HCT116 (cell line): ENCODE data around the gene KLF16. TPM values are rescaled to one million over a fixed set of nuclear protein-coding genes. Genes with fewer than 3 reads are reported as not detected.

Experiments used
- ATAC-seq: fragments of 200-7000 bp; cut with Tn5 transposase; 2 replicates; pipeline ENCODE4 v1.9.1; 2020; ENCODE audit warnings: mild to moderate bottlenecking, moderate library complexity
- BruUV-seq: library from RNA; stranded (reverse); fragments of 400-500 nt; replicated peaks from 2 replicates; lab custom pipeline; 2021; lab: Mats Ljungman, UMichigan
- CTCF ChIA-PET: fragments of 300-600 bp; sonication (Branson Sonifier 250); formaldehyde crosslinking; loops from one replicate; lab custom pipeline; 2021; ENCODE audit warnings: antibody characterized with exemption; lab: Charles Lee
- POLR2A ChIA-PET: fragments of 300-600, 350-600 bp; sonication (Branson Sonifier 250); formaldehyde crosslinking; loops from one replicate; lab custom pipeline; 2021; ENCODE audit warnings: antibody characterized with exemption; lab: Charles Lee
- RAD21 ChIA-PET, 2 experiments: fragments of 300-600 bp; sonication (Branson Sonifier 250); formaldehyde crosslinking; loops; one replicate each; lab custom pipeline; 2023; ENCODE audit warnings: low total read pairs in 2 of 2; ENCODE audit not compliant: uncharacterized antibody in 2 of 2, unreplicated experiment in 2 of 2, low non-redundant PET in 1 of 2; lab: Charles Lee
- DNase-seq: peaks from one replicate; pipeline ENCODE4 v3.0.0-alpha.2; 2010; ENCODE audit warnings: low read depth, low spot score
- H2AFZ ChIP-seq: fragments of 200-600 bp; shearing (Covaris generic), sonication (generic); 2 replicates; pipeline ENCODE4 v1.6.1; 2017; ENCODE audit warnings: low read depth, mixed run types, mixed read lengths, antibody characterized with exemption, low read length; ENCODE audit not compliant: poor library complexity, severe bottlenecking
- H3K27ac ChIP-seq: 2 replicates; pipeline ENCODE4 v1.5.1; 2012; ENCODE audit warnings: low read depth, low read length
- H3K27me3 ChIP-seq: fragments of 200-600 bp; sonication (generic); 2 replicates; pipeline ENCODE4 v1.6.1; 2016; ENCODE audit warnings: mixed run types, low read length, mixed read lengths; ENCODE audit not compliant: insufficient read depth
- H3K36me3 ChIP-seq, 2 experiments: fragments of 200-500 bp in 1 of 2; fragments of 200-600 bp in 1 of 2; sonication (Bioruptor generic) in 1 of 2; sonication (generic) in 1 of 2; 2 replicates each; pipeline versions ENCODE4 v1.5.1 to v1.6.1; 2014 to 2016; ENCODE audit warnings: low read length in 2 of 2, inconsistent platforms in 1 of 2, mixed read lengths in 1 of 2, mixed run types in 1 of 2; ENCODE audit not compliant: insufficient read depth in 2 of 2, control insufficient read depth in 1 of 2
- H3K4me1 ChIP-seq, 2 experiments: fragments of 200-600 bp in 1 of 2; sonication (generic) in 1 of 2; 2 replicates each; pipeline versions ENCODE4 v1.5.1 to v1.6.1; 2012 to 2017; ENCODE audit warnings: low read length in 2 of 2, inconsistent platforms in 1 of 2, mild to moderate bottlenecking in 1 of 2, mixed read lengths in 1 of 2, mixed run types in 1 of 2, moderate library complexity in 1 of 2; ENCODE audit not compliant: insufficient read depth in 2 of 2, control insufficient read depth in 1 of 2
- H3K4me2 ChIP-seq: fragments of 200-600 bp; sonication (generic); 2 replicates; pipeline ENCODE4 v1.6.1; 2017; ENCODE audit warnings: mixed run types, low read length, mixed read lengths
- H3K4me3 ChIP-seq, 2 experiments: fragments of 200-600 bp in 1 of 2; sonication (generic) in 1 of 2; replicated peaks in 1 of 2; 2 replicates each; pipeline ENCODE4 v1.5.1; 2011 to 2016; ENCODE audit warnings: low read length in 2 of 2, control low read depth in 1 of 2, low read depth in 1 of 2, mild to moderate bottlenecking in 1 of 2, mixed read lengths in 1 of 2, mixed run types in 1 of 2
- H3K79me2 ChIP-seq: fragments of 200-600 bp; sonication (generic); 2 replicates; pipeline ENCODE4 v1.6.1; 2017; ENCODE audit warnings: mild to moderate bottlenecking, mixed run types, low read length, moderate library complexity, mixed read lengths; ENCODE audit not compliant: insufficient read depth
- H3K9ac ChIP-seq: fragments of 200-600 bp; sonication (generic); 2 replicates; pipeline ENCODE4 v1.6.1; 2016; ENCODE audit warnings: low read length, mixed read lengths
- H3K9me2 ChIP-seq: fragments of 200-600 bp; sonication (generic), shearing (Covaris generic); 2 replicates; pipeline ENCODE4 v1.6.1; 2017; ENCODE audit warnings: mixed run types, mild to moderate bottlenecking, moderate library complexity; ENCODE audit not compliant: insufficient read depth
- H3K9me3 ChIP-seq, 2 experiments: fragments of 200-500 bp in 1 of 2; fragments of 200-600 bp in 1 of 2; sonication (Bioruptor generic) in 1 of 2; sonication (generic) in 1 of 2; 2 replicates each; pipeline ENCODE4 v1.6.1; 2014 to 2017; ENCODE audit warnings: low read length in 2 of 2, mixed read lengths in 2 of 2, inconsistent platforms in 1 of 2, low read depth in 1 of 2, mild to moderate bottlenecking in 1 of 2, mixed run types in 1 of 2, moderate library complexity in 1 of 2; ENCODE audit not compliant: control insufficient read depth in 1 of 2, insufficient read depth in 1 of 2
- H4K20me1 ChIP-seq: fragments of 200-600 bp; sonication (generic), shearing (Covaris generic); 2 replicates; pipeline ENCODE4 v1.6.1; 2017; ENCODE audit warnings: mixed run types, mild to moderate bottlenecking, moderate library complexity; ENCODE audit not compliant: insufficient read depth
- CTCF ChIP-seq, 3 experiments: fragments of 200-600 bp in 1 of 3; sonication (generic) in 1 of 3; IDR thresholded peaks in 2 of 3; conservative IDR thresholded peaks in 1 of 3; 2 replicates each; pipeline ENCODE4 v1.5.1; 2012 to 2017; ENCODE audit warnings: low read depth in 2 of 3, low read length in 2 of 3, antibody characterized with exemption in 1 of 3, borderline replicate concordance in 1 of 3, control low read depth in 1 of 3, mild to moderate bottlenecking in 1 of 3, mixed read lengths in 1 of 3, mixed run types in 1 of 3, moderate library complexity in 1 of 3; ENCODE audit not compliant: insufficient read depth in 1 of 3
- EGR1 ChIP-seq: IDR thresholded peaks from 2 replicates; pipeline ENCODE4 v1.6.1; 2012; ENCODE audit warnings: low read depth
- EZH2 ChIP-seq: fragments of 200-600 bp; sonication (generic); IDR thresholded peaks from 2 replicates; pipeline ENCODE4 v1.6.1; 2017; ENCODE audit warnings: antibody characterized with exemption, mixed run types
- FOSL1 ChIP-seq: IDR thresholded peaks from 2 replicates; pipeline ENCODE4 v1.6.1; 2012; ENCODE audit warnings: low read depth
- MAX ChIP-seq: IDR thresholded peaks from 2 replicates; pipeline ENCODE4 v1.6.1; 2012
- POLR2AphosphoS5 ChIP-seq: IDR thresholded peaks from 2 replicates; pipeline ENCODE4 v1.6.1; 2011; ENCODE audit warnings: mild to moderate bottlenecking, low read depth, low read length, moderate library complexity
- SIN3A ChIP-seq: IDR thresholded peaks from 2 replicates; pipeline ENCODE4 v1.6.1; 2012; ENCODE audit warnings: low read depth
- SP1 ChIP-seq: IDR thresholded peaks from 2 replicates; pipeline ENCODE4 v1.6.1; 2012; ENCODE audit warnings: low read depth
- TCF7L2 ChIP-seq: IDR thresholded peaks from 2 replicates; pipeline ENCODE4 v1.7.0; 2011; ENCODE audit warnings: borderline replicate concordance, inconsistent platforms; ENCODE audit not compliant: insufficient read depth, insufficient read length; ENCODE audit errors: extremely low read depth
- ZBTB33 ChIP-seq: IDR thresholded peaks from 2 replicates; pipeline ENCODE4 v1.6.1; 2011; ENCODE audit warnings: mild to moderate bottlenecking, low read length, moderate library complexity; ENCODE audit not compliant: insufficient replicate concordance; ENCODE audit errors: extremely low read depth
- ZFX ChIP-seq: fragments of 450-650 bp; IDR thresholded peaks from 2 replicates; pipeline ENCODE4 v1.6.1; 2017
- ZNF274 ChIP-seq: fragments of 200-500 bp; sonication (Bioruptor generic); IDR thresholded peaks from 2 replicates; pipeline ENCODE4 v1.6.1; 2014; ENCODE audit warnings: mild to moderate bottlenecking, low read depth, low read length, inconsistent platforms
- intact Hi-C: fragments of 100-400 bp; cut with micrococcal nuclease; formaldehyde crosslinking; loops from 2 replicates; pipeline ENCODE4 v1.10.0; 2022
- total RNA-seq: library from RNA; stranded (reverse); gene quantifications from one replicate; pipeline ENCODE4 v1.2.1, GENCODE V29; 2021; ENCODE audit not compliant: unreplicated experiment

Gene KLF16
- total RNA-seq, 1 experiment from 2014 or later = 64.3 TPM

- CTCF ChIA-PET = interaction anchor here (0.7 to 1.6 kb wide), 7 partner anchors 9 to 95 kb away, joined by 3 to 12 read pairs (median 4); partner anchors contain the start of genes ABHD17A, ADAT3 and SCAMP4
- Histone ChIP-seq H3K27me3 (no peaks in the 10 kb centered on the region), H3K27ac (peak overlapping the region; percentile 99), H2AFZ (no peak overlapping the region), H3K4me2 (peak overlapping the region; percentile 97), H3K9ac (peak overlapping the region; percentile 98), H3K79me2 (peaks cover 38% of the 10 kb centered on the region), H3K9me3 (no peaks in the 10 kb centered on the region), H4K20me1 (no peaks in the 10 kb centered on the region; the same call in 1 of the 2 replicates), H3K36me3 (0 out of 4 replicates have a peak, but pooled peaks cover 0 to 4% of the 10 kb centered on the region in 2 experiments), H3K9me2 (no peaks in the 10 kb centered on the region), H3K4me1 (peaks cover 34 to 50% of the 10 kb centered on the region in 2 experiments), H3K4me3 (peak overlapping the region; percentile 66 to 70)
- ATAC-seq (peak; percentile 73), DNase-seq (peak; percentile 85)
- RAD21 ChIA-PET = interaction anchor here in 1 of 2 experiments (0.6 kb wide), 1 partner anchor 9 kb away, joined by 5 read pairs; no protein-coding TSS in a partner anchor
- POLR2A ChIA-PET = interaction anchor here (0.6 to 1.4 kb wide), 5 partner anchors 11 to 403 kb away, joined by 3 to 10 read pairs (median 4); partner anchors contain the start of genes ADAT3 and SCAMP4
- peak; percentile 71; the same call in 1 of the 2 replicates for TF ChIP-seq EGR1
- peak; percentile 72 for TF ChIP-seq SIN3A
- no peak for TF ChIP-seq CTCF (IDR thresholded peaks at IDR 0.05 in 2 of 3, conservative IDR thresholded peaks at IDR 0.05 in 1 of 3; ENCODE audit: borderline replicate concordance in 1 of 3, insufficient read depth in 1 of 3, low read depth in 2 of 3, low read length in 2 of 3)
- TF ChIP-seq MAX = peak; percentile 99
- TF ChIP-seq ZNF274 = no peak
- TF ChIP-seq SP1 = peak; percentile 59
- TF ChIP-seq TCF7L2 = no peak
- no peak; the same call in 1 of the 2 replicates for TF ChIP-seq ZFX
- no peak for TF ChIP-seq FOSL1
- TF ChIP-seq POLR2AphosphoS5 = peak; percentile 38; the same call in 1 of the 2 replicates
- TF ChIP-seq EZH2 = no peak
- no peak for TF ChIP-seq ZBTB33
- intact Hi-C loops = no loop called here
- BruUV-seq = no TSS peak
These were observed 480 bp upstream of the KLF16 start for GRCh38 chr19:1863638-1864479.
